ENCODE results near the gene ARRDC3.
"Not testable (repeated sequence)": the region's sequence is repeated elsewhere in the genome, so short reads cannot be mapped to it uniquely, and the experiment has no call there.

The ARRDC3 gene

GRCh38 chr5:91357012-91357634 is 26.0 kb downstream of the ARRDC3 start:
- DNase-seq = no peak

- DNase-seq = not testable (repeated sequence)
Measured at GRCh38 chr5:91354867-91355266, 28.2 kb downstream of the ARRDC3 start.

GRCh38 chr5:91352831-91353695 is 30.1 kb downstream of the ARRDC3 start:
- no peak for DNase-seq

- DNase-seq = no peak
Measured at GRCh38 chr5:91345461-91345860, 37.7 kb downstream of the ARRDC3 start.

GRCh38 chr5:91344661-91345200 is 38.4 kb downstream of the ARRDC3 start:
- DNase-seq = not testable (repeated sequence)

GRCh38 chr5:91343916-91344315 is 39.2 kb downstream of the ARRDC3 start:
- DNase-seq = no peak

- not testable (repeated sequence) for DNase-seq
Measured at GRCh38 chr5:91342931-91343330, 40.2 kb downstream of the ARRDC3 start.

GRCh38 chr5:91341154-91341553 is 42.0 kb downstream of the ARRDC3 start:
- no peak for DNase-seq

- DNase-seq = no peak
Measured at GRCh38 chr5:91340532-91340931, 42.6 kb downstream of the ARRDC3 start.

GRCh38 chr5:91339063-91339705 is 43.9 kb downstream of the ARRDC3 start:
- DNase-seq = no peak

- no peak for DNase-seq
Measured at GRCh38 chr5:91332267-91333045, 50.7 kb downstream of the ARRDC3 start.

- no peak for DNase-seq
Measured at GRCh38 chr5:91331705-91332104, 51.4 kb downstream of the ARRDC3 start.

GRCh38 chr5:91329283-91329682 is 53.8 kb downstream of the ARRDC3 start:
- no peak for DNase-seq

GRCh38 chr5:91328743-91329142 is 54.4 kb downstream of the ARRDC3 start:
- no peak for DNase-seq

GRCh38 chr5:91322981-91323380 is 60.1 kb downstream of the ARRDC3 start:
- DNase-seq = not testable (repeated sequence)

GRCh38 chr5:91319667-91320066 is 63.5 kb downstream of the ARRDC3 start:
- no peak for DNase-seq

- peak; percentile 32 for DNase-seq
Measured at GRCh38 chr5:91318724-91319123, 64.4 kb downstream of the ARRDC3 start.

Data from activated effector memory CD4-positive, alpha-beta T cell treated with Interleukin-2 at 50 U/mL for 16 hours (primary cell).